Caco-2 (cell line): Measurements from ENCODE around the gene FAM217B. TPM values are rescaled to one million over a fixed set of nuclear protein-coding genes. Genes with fewer than 3 reads are reported as not detected.

Source experiments
- BruUV-seq: library from RNA; stranded (reverse); fragments of 400-500 nt; replicated peaks from 2 replicates; lab custom pipeline; 2021; lab: Mats Ljungman, UMichigan
- CTCF ChIA-PET: fragments of 300-600 bp; sonication (Branson Sonifier 250); formaldehyde crosslinking; loops from one replicate; lab custom pipeline; 2022; ENCODE audit warnings: antibody characterized with exemption; lab: Charles Lee
- POLR2A ChIA-PET: fragments of 300-600 bp; sonication (Branson Sonifier 250); formaldehyde crosslinking; loops from one replicate; lab custom pipeline; 2022; ENCODE audit warnings: antibody characterized with exemption; lab: Charles Lee
- DNase-seq, 2 experiments: peaks; one replicate each; pipeline versions ENCODE4 v3.0.0 to v3.0.0-alpha.2; 2020 to 2022
- H3K27me3 ChIP-seq: replicated peaks from 2 replicates; pipeline ENCODE4 v1.6.0; 2011; ENCODE audit warnings: low read length; ENCODE audit not compliant: control insufficient read depth, insufficient read depth
- H3K36me3 ChIP-seq: 2 replicates; pipeline ENCODE4 v1.5.1; 2011; ENCODE audit warnings: low read length; ENCODE audit not compliant: control insufficient read depth, insufficient read depth
- H3K4me1 ChIP-seq: fragments of 250-450 bp; sonication (Bioruptor Pico); 2 replicates; pipeline ENCODE4 v1.5.1; 2020; ENCODE audit warnings: mild to moderate bottlenecking
- H3K4me3 ChIP-seq: 2 replicates; pipeline ENCODE4 v1.5.1; 2011; ENCODE audit warnings: low read depth, mild to moderate bottlenecking, control low read depth, low read length
- H3K9me3 ChIP-seq: fragments of 250-450 bp; sonication (Bioruptor Pico); 2 replicates; pipeline ENCODE4 v1.5.1; 2020; ENCODE audit warnings: mild to moderate bottlenecking, moderate library complexity
- H3K27ac Mint-ChIP-seq: one replicate; pipeline ENCODE4 v1.8.0; 2022; ENCODE audit warnings: mixed read lengths; ENCODE audit not compliant: unreplicated experiment
- H3K27me3 Mint-ChIP-seq: one replicate; pipeline ENCODE4 v1.8.0; 2022; ENCODE audit warnings: mixed read lengths; ENCODE audit not compliant: insufficient read depth, unreplicated experiment
- H3K36me3 Mint-ChIP-seq: one replicate; pipeline ENCODE4 v1.8.0; 2022; ENCODE audit warnings: mild to moderate bottlenecking, mixed read lengths; ENCODE audit not compliant: insufficient read depth, unreplicated experiment
- H3K4me1 Mint-ChIP-seq: one replicate; pipeline ENCODE4 v1.8.0; 2022; ENCODE audit warnings: low read depth, mixed read lengths; ENCODE audit not compliant: unreplicated experiment
- H3K4me3 Mint-ChIP-seq: one replicate; pipeline ENCODE4 v1.8.0; 2022; ENCODE audit warnings: mild to moderate bottlenecking, moderate library complexity, mixed read lengths; ENCODE audit not compliant: unreplicated experiment
- H3K9me3 Mint-ChIP-seq: one replicate; pipeline ENCODE4 v1.8.0; 2022; ENCODE audit warnings: mixed read lengths; ENCODE audit not compliant: unreplicated experiment
- CTCF ChIP-seq, 2 experiments: fragments of 200-600 bp in 1 of 2; IDR thresholded peaks; 1 replicate in 1 of 2; 2 replicates in 1 of 2; pipeline versions ENCODE4 v1.5.1 to v1.8.0; 2011 to 2022; ENCODE audit warnings: antibody characterized with exemption in 1 of 2, control low read depth in 1 of 2, inconsistent platforms in 1 of 2, low read depth in 1 of 2, low read length in 1 of 2, mild to moderate bottlenecking in 1 of 2, moderate library complexity in 1 of 2; ENCODE audit not compliant: insufficient read depth in 1 of 2, severe bottlenecking in 1 of 2, unreplicated experiment in 1 of 2
- intact Hi-C: fragments of 100-400 bp; cut with micrococcal nuclease; formaldehyde crosslinking; loops from one replicate; pipeline ENCODE4 v1.10.0; 2022; ENCODE audit not compliant: unreplicated experiment
- total RNA-seq: library from RNA; stranded (reverse); gene quantifications from 2 replicates; pipeline ENCODE4 v1.2.3, GENCODE V29; 2022

The FAM217B gene
- total RNA-seq, 1 experiment from 2014 or later: 65.3 TPM

GRCh38 chr20:59902470-59902869 is 37.7 kb upstream of the FAM217B start:
- TF ChIP-seq CTCF (IDR thresholded peaks at IDR 0.05; ENCODE audit: insufficient read depth in 1 of 2, low read depth in 1 of 2, low read length in 1 of 2, severe bottlenecking in 1 of 2, unreplicated experiment in 1 of 2): no peak
- 0 out of 2 replicates have a peak, but pooled peaks cover 3% of the 10 kb centered on the region for H3K9me3 ChIP-seq
- CTCF ChIA-PET: no interaction called here
- intact Hi-C loops: no loop called here
- DNase-seq: no peak
- peaks cover 16% of the 10 kb centered on the region for H3K36me3 Mint-ChIP-seq
- no peak overlapping the region for H3K4me3 Mint-ChIP-seq
- no peaks in the 10 kb centered on the region for H3K27me3 ChIP-seq
- H3K4me3 ChIP-seq: no peak overlapping the region
- H3K4me1 ChIP-seq: no peaks in the 10 kb centered on the region; the same call in 1 of the 2 replicates
- BruUV-seq: no TSS peak
- no peaks in the 10 kb centered on the region for H3K9me3 Mint-ChIP-seq
- H3K4me1 Mint-ChIP-seq: peaks cover 5% of the 10 kb centered on the region
- H3K36me3 ChIP-seq: no peaks in the 10 kb centered on the region
- POLR2A ChIA-PET: no interaction called here
- no peak overlapping the region for H3K27ac Mint-ChIP-seq
- H3K27me3 Mint-ChIP-seq: peaks cover 4% of the 10 kb centered on the region

GRCh38 chr20:59903621-59904020 is 36.6 kb upstream of the FAM217B start:
- H3K9me3 Mint-ChIP-seq: no peaks in the 10 kb centered on the region
- CTCF ChIA-PET: no interaction called here

GRCh38 chr20:59908855-59909254 is 31.3 kb upstream of the FAM217B start:
- Mint-ChIP-seq H3K36me3 (no peaks in the 10 kb centered on the region), H3K4me1 (no peaks in the 10 kb centered on the region), H3K9me3 (no peaks in the 10 kb centered on the region), H3K4me3 (no peak overlapping the region), H3K27me3 (no peaks in the 10 kb centered on the region), H3K27ac (no peak overlapping the region)
- ChIA-PET POLR2A (no interaction called here), CTCF (no interaction called here)
- no peak overlapping the region for H3K4me3 ChIP-seq
- H3K27me3 ChIP-seq: no peaks in the 10 kb centered on the region
- BruUV-seq: no TSS peak
- DNase-seq: no peak
- H3K36me3 ChIP-seq: no peaks in the 10 kb centered on the region
- intact Hi-C loops: no loop called here
- H3K9me3 ChIP-seq: 0 out of 2 replicates have a peak, but pooled peaks cover 3% of the 10 kb centered on the region
- no peak for TF ChIP-seq CTCF (IDR thresholded peaks at IDR 0.05; ENCODE audit: insufficient read depth in 1 of 2, low read depth in 1 of 2, low read length in 1 of 2, severe bottlenecking in 1 of 2, unreplicated experiment in 1 of 2)
- H3K4me1 ChIP-seq: no peaks in the 10 kb centered on the region

More at GRCh38 chr20:59903621-59904020, 36.6 kb upstream of the FAM217B start:
- peaks cover 13% of the 10 kb centered on the region for H3K36me3 Mint-ChIP-seq
- DNase-seq: no peak
- no peaks in the 10 kb centered on the region for H3K27me3 ChIP-seq
- H3K4me1 ChIP-seq: no peaks in the 10 kb centered on the region; the same call in 1 of the 2 replicates
- intact Hi-C loops: no loop called here
- H3K4me3 Mint-ChIP-seq: no peak overlapping the region
- no peak overlapping the region for H3K27ac Mint-ChIP-seq
- TF ChIP-seq CTCF (IDR thresholded peaks at IDR 0.05; ENCODE audit: insufficient read depth in 1 of 2, low read depth in 1 of 2, low read length in 1 of 2, severe bottlenecking in 1 of 2, unreplicated experiment in 1 of 2): no peak
- peaks cover 5% of the 10 kb centered on the region for H3K4me1 Mint-ChIP-seq
- POLR2A ChIA-PET: no interaction called here
- 0 out of 2 replicates have a peak, but pooled peaks cover 3% of the 10 kb centered on the region for H3K9me3 ChIP-seq
- H3K4me3 ChIP-seq: no peak overlapping the region
- H3K36me3 ChIP-seq: no peaks in the 10 kb centered on the region
- BruUV-seq: no TSS peak
- peaks cover 4% of the 10 kb centered on the region for H3K27me3 Mint-ChIP-seq
